Progenitor cell of endocrine pancreas (in vitro differentiated cells): Measurements from ENCODE around the gene NMNAT2. TPM values are rescaled to one million over a fixed set of nuclear protein-coding genes. Genes with fewer than 3 reads are reported as not detected.

Source experiments
- DNase-seq: peaks from one replicate; pipeline ENCODE4 v3.0.0; 2021; ENCODE audit warnings: low spot score; ENCODE audit not compliant: unreplicated experiment
- H3K27ac Mint-ChIP-seq: 2 replicates; pipeline ENCODE4 v1.8.0; 2021; ENCODE audit warnings: mild to moderate bottlenecking, moderate library complexity, mixed read lengths
- H3K27me3 Mint-ChIP-seq: 2 replicates; pipeline ENCODE4 v1.8.0; 2021; ENCODE audit warnings: mixed read lengths
- H3K36me3 Mint-ChIP-seq: 2 replicates; pipeline ENCODE4 v1.8.0; 2022; ENCODE audit warnings: mixed read lengths; ENCODE audit not compliant: insufficient read depth
- H3K4me1 Mint-ChIP-seq: 2 replicates; pipeline ENCODE4 v1.8.0; 2021; ENCODE audit warnings: low read depth, mixed read lengths
- H3K4me3 Mint-ChIP-seq: 2 replicates; pipeline ENCODE4 v1.8.0; 2021; ENCODE audit warnings: low read depth, mild to moderate bottlenecking, moderate library complexity, mixed read lengths
- H3K9me3 Mint-ChIP-seq: 2 replicates; pipeline ENCODE4 v1.8.0; 2021; ENCODE audit warnings: low read depth, mixed read lengths
- long read RNA-seq: library from polyadenylated mRNA; unstranded; transcript quantifications from one replicate; pipeline ENCODE4 v2.0.0, GENCODE V29; 2020
- total RNA-seq: library from RNA; stranded (reverse); gene quantifications from 2 replicates; pipeline ENCODE4 v1.2.1, GENCODE V29; 2021
- TF ChIP-seq, protein P1 (sequence below): fragments of 200-600 bp; sonication (generic); IDR thresholded peaks from one replicate; pipeline ENCODE4 v1.5.0; 2021; ENCODE audit warnings: antibody characterized with exemption, mild to moderate bottlenecking; ENCODE audit not compliant: unreplicated experiment

NMNAT2 gene
- total RNA-seq = 3.1 and 3.3 TPM in 2 replicates
- long read RNA-seq, partial matches to known transcripts = 0 of 2 reads
- long read RNA-seq, other reads (novel, unspliced or antisense) = 2 of 2 reads

DNA sequence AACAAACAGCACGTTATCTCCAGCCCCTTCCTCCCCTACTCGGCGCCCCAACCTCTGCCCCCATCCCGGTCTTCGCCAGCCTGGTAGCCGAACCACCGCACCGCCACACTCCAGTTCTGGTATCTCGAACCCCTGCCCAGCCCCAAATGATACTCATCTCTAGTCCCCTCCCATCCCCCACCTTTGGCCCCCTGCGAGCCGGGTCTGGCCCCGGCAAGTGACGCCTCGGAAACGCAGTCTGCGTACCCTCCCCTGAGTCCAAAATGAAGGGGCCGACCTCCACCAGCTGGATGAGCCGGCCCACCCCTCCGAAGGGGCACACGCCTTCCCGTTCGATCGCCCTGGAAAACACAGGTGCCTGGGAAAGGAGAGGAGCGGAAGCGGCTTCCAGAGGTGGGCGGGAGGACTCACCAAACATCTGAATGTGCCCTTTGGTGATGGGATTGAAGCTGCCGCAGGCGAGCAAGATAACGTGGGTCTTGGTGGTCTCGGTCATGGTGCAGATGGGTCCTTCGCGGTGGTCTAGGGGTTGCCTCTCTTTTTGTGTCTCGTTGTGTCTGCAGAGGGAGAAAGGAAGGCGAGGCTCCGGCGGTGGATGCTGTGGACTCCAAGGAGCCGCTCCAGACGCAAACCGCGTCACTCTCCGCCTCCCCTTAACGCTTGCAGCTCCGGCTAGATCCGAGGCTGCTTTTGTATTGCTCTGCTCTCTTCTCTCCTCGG lies at the start of gene NMNAT2:
Gene NMNAT2 (minus strand): TSS at position 609 of the 720 bp plus-strand sequence. CDS start 113 bp downstream, at position 496.
- Mint-ChIP-seq H3K4me3 (peak within 1 kb of the TSS; percentile 75), H3K4me1 (peaks cover 19% of the 10 kb centered on the region)

DNA sequence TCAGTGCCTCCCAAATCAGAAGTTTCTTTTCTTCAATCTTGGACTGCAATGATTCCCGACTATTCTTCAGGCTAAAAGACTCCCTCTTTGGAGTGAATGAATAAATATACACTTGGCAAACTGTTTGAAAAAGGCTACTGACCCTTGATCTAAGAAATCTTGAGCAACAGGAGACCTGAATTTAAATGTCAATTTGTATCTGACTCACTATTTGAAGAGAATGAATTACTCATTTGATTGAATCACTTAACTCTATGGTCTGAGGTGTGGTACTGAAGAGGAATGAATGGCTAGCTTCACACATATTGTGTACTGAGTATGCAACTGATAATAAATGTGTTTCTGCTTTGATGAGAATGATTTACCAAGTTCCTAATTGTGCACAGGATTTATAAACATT lies 49.5 kb upstream of the NMNAT2 start:
- Mint-ChIP-seq H3K4me3 (no peak overlapping the region), H3K36me3 (no peaks in the 10 kb centered on the region), H3K27me3 (no peaks in the 10 kb centered on the region), H3K27ac (peak overlapping the region; percentile 7), H3K9me3 (no peaks in the 10 kb centered on the region), H3K4me1 (peaks cover 11% of the 10 kb centered on the region)
- no peak for DNase-seq
- TF ChIP-seq, protein P1, sequence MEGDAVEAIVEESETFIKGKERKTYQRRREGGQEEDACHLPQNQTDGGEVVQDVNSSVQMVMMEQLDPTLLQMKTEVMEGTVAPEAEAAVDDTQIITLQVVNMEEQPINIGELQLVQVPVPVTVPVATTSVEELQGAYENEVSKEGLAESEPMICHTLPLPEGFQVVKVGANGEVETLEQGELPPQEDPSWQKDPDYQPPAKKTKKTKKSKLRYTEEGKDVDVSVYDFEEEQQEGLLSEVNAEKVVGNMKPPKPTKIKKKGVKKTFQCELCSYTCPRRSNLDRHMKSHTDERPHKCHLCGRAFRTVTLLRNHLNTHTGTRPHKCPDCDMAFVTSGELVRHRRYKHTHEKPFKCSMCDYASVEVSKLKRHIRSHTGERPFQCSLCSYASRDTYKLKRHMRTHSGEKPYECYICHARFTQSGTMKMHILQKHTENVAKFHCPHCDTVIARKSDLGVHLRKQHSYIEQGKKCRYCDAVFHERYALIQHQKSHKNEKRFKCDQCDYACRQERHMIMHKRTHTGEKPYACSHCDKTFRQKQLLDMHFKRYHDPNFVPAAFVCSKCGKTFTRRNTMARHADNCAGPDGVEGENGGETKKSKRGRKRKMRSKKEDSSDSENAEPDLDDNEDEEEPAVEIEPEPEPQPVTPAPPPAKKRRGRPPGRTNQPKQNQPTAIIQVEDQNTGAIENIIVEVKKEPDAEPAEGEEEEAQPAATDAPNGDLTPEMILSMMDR = no peak

More for the DNA sequence above, at the start of gene NMNAT2:
- TF ChIP-seq, protein P1 = no peak
- Mint-ChIP-seq H3K9me3 (no peaks in the 10 kb centered on the region), H3K36me3 (no peaks in the 10 kb centered on the region), H3K27me3 (peaks cover 44% of the 10 kb centered on the region), H3K27ac (no peak within 1 kb of the TSS)
- no peak for DNase-seq

DNA sequence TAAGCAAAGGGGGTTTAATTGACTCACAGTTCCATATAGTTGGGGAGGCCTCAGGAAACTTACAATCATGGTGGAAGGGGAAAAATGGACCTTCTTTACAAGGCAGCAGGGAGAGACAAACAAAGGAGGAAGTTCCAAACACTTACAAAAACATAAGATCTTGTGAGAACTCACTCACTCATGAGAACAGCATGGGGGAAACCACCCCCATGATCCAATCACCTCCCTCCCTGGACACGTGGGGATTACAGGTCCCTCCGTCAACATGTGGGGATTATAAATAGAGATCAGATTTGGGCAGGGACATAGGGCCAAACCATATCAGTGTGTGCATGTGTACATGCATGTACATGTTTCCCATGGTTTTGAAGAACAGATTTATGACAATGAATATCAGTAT lies 48.6 kb upstream of the NMNAT2 start:
- TF ChIP-seq, protein P1 = no peak
- Mint-ChIP-seq H3K4me3 (no peak overlapping the region), H3K4me1 (peaks cover 13% of the 10 kb centered on the region), H3K27ac (no peak overlapping the region), H3K27me3 (no peaks in the 10 kb centered on the region), H3K36me3 (no peaks in the 10 kb centered on the region), H3K9me3 (no peaks in the 10 kb centered on the region)
- DNase-seq = no peak

DNA sequence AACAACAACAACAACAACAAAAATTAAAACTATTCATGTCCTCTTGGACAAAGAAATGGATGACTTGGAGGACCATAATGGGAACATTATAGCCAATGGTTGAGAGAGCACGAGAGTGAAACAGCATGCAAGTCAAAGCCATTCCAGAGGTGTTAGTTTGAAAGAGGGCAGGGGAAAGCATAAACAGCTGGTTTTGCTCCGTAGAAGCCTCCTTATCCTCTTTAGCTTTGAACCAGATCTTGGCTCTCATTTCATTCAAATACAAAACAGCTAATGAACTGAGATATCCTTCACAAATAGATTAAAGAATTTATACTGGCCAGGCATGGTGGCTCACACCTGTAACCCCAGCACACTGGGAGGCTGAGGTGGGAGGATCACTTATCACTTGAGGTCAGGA lies 45.4 kb upstream of the NMNAT2 start:
- Mint-ChIP-seq H3K4me3 (no peak overlapping the region), H3K4me1 (peaks cover 11% of the 10 kb centered on the region), H3K27me3 (no peaks in the 10 kb centered on the region), H3K9me3 (no peaks in the 10 kb centered on the region), H3K27ac (no peak overlapping the region), H3K36me3 (peaks cover 2% of the 10 kb centered on the region)
- no peak for DNase-seq
- TF ChIP-seq, protein P1 = no peak

DNA sequence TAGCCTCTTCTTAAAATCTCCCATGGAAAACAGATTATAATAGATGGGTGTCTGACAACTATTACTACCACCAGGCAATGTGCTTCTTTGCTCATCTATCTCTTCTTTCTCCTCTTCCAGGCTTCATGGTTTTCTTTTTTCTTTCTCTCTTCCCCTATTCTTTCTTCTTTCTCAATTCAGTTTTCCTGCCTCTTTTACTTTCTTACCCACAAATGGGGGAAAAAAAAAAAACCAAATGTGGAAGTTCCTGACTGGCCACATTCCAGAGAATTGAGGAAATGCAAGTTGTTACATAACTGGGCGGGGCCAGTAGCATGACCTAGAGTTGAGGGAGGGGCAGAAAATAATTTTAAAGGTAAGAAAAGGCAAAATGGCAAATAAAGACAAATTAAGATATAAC lies 43.2 kb upstream of the NMNAT2 start:
- Mint-ChIP-seq H3K36me3 (peaks cover 2% of the 10 kb centered on the region), H3K27ac (peak overlapping the region; percentile 36)
- TF ChIP-seq, protein P1 = no peak

More for the DNA sequence above, 43.2 kb upstream of the NMNAT2 start:
- Mint-ChIP-seq H3K9me3 (no peaks in the 10 kb centered on the region), H3K4me3 (no peak overlapping the region), H3K27me3 (no peaks in the 10 kb centered on the region), H3K4me1 (peaks cover 6% of the 10 kb centered on the region)
- no peak for DNase-seq
